Measurements from ENCODE around the gene CDC42BPB. TPM values are rescaled to one million over a fixed set of nuclear protein-coding genes. Genes with fewer than 3 reads are reported as not detected.
A peak's percentile ranks its signal among the peaks of the same experiment; 100 is the strongest.

The CDC42BPB gene
- total and polyA plus RNA-seq, 2 of the 13 experiments (the other 11 are each of a cell fraction or from before 2014, with no cell fraction given), result 19.7 to 32.3 TPM

- TF ChIP-seq ZNF740 (CRISPR knock-in tag; IDR thresholded peaks at IDR 0.05) (peak; percentile 66; the same call in 1 of the 2 replicates), PHF21A (CRISPR knock-in tag; IDR thresholded peaks at IDR 0.05) (peak; percentile 99), ZNF614 (CRISPR knock-in tag; IDR thresholded peaks at IDR 0.05; ENCODE audit: borderline replicate concordance) (peak; percentile 71; the same call in 1 of the 2 replicates), ATF7-NPFF (CRISPR knock-in tag; IDR thresholded peaks at IDR 0.05; ENCODE audit: low read depth) (no peak; the same call in none of the 2 replicates), EED (CRISPR knock-in tag; IDR thresholded peaks at IDR 0.05) (no peak), ZNF205 (CRISPR knock-in tag; IDR thresholded peaks at IDR 0.05) (peak; percentile 74; the same call in 1 of the 2 replicates), ZNF878 (CRISPR knock-in tag; IDR thresholded peaks at IDR 0.05) (peak; percentile 91), ELK4 (CRISPR knock-in tag; IDR thresholded peaks at IDR 0.05; ENCODE audit: borderline replicate concordance) (no peak), MBD4 (IDR thresholded peaks at IDR 0.05; ENCODE audit: borderline replicate concordance, low read length) (no peak), RNF219 (CRISPR knock-in tag; IDR thresholded peaks at IDR 0.05) (no peak), PHF8 (CRISPR knock-in tag; IDR thresholded peaks at IDR 0.05) (peak; percentile 51; the same call in 1 of the 2 replicates), BHLHE40 (IDR thresholded peaks at IDR 0.05; ENCODE audit: low read length) (no peak), NCOA5 (CRISPR knock-in tag; IDR thresholded peaks at IDR 0.05) (no peak), RARA (CRISPR knock-in tag; IDR thresholded peaks at IDR 0.05) (peak; percentile 95), ZNF678 (CRISPR knock-in tag; IDR thresholded peaks at IDR 0.05) (no peak), BRCA1 (CRISPR knock-in tag; IDR thresholded peaks at IDR 0.05) (no peak), KDM5B (CRISPR knock-in tag; IDR thresholded peaks at IDR 0.05; ENCODE audit: borderline replicate concordance) (no peak; the same call in 1 of the 2 replicates), ARNT (IDR thresholded peaks at IDR 0.05) (no peak), IRF2 (CRISPR knock-in tag; IDR thresholded peaks at IDR 0.05) (peak; percentile 91), ZBTB39 (CRISPR knock-in tag; IDR thresholded peaks at IDR 0.05) (no peak), ZBTB7B (CRISPR knock-in tag; IDR thresholded peaks at IDR 0.05) (peak; percentile 98), ELF4 (CRISPR knock-in tag; IDR thresholded peaks at IDR 0.05; ENCODE audit: borderline replicate concordance) (0 out of 2 replicates have a peak, but pooled peaks have one; percentile 63), BRF2 (CRISPR knock-in tag; IDR thresholded peaks at IDR 0.05) (no peak; the same call in 1 of the 2 replicates)
These were observed 43.2 kb upstream of the CDC42BPB start (continued) for GRCh38 chr14:103100281-103101121.
